Endothelial cell of umbilical vein (primary cell): Measurements from ENCODE around the gene DNAJC30. TPM values are rescaled to one million over a fixed set of nuclear protein-coding genes. Genes with fewer than 3 reads are reported as not detected.

Experiments
- BruUV-seq: library from RNA; stranded (reverse); fragments of 400-500 nt; replicated peaks from 2 replicates; lab custom pipeline; 2021; lab: Mats Ljungman, UMichigan
- CTCF ChIA-PET: fragments of 300-600, 350-600 bp; sonication (Branson Sonifier 250); formaldehyde crosslinking; loops from one replicate; lab custom pipeline; 2021; ENCODE audit warnings: antibody characterized with exemption, inconsistent platforms; lab: Charles Lee
- POLR2A ChIA-PET: fragments of 300-600, 350-600 bp; sonication (Branson Sonifier 250); formaldehyde crosslinking; loops from one replicate; lab custom pipeline; 2021; ENCODE audit warnings: antibody characterized with exemption, inconsistent platforms; lab: Charles Lee
- DNase-seq: peaks from one replicate; pipeline ENCODE4 v3.0.0-alpha.2; 2011; ENCODE audit warnings: low read depth, low spot score
- FAIRE-seq: peaks from 2 replicates; lab custom pipeline; 2011; peaks lifted over from hg19 to GRCh38; lab: Jason Lieb, UNC
- H2AFZ ChIP-seq: 2 replicates; pipeline ENCODE4 v1.6.0; 2012; ENCODE audit warnings: low read depth, low read length, control low read depth, inconsistent platforms
- H3K27ac ChIP-seq: 2 replicates; pipeline ENCODE4 v1.5.1; 2011; ENCODE audit warnings: low read depth, mild to moderate bottlenecking, control low read depth, low read length, moderate library complexity; ENCODE audit not compliant: insufficient read depth
- H3K27me3 ChIP-seq, 2 experiments: 2 replicates each; pipeline versions ENCODE4 v1.6.0 to v1.6.1; 2011; ENCODE audit warnings: low read length in 2 of 2, mixed read lengths in 1 of 2; ENCODE audit not compliant: control insufficient read depth in 2 of 2, insufficient read depth in 2 of 2
- H3K36me3 ChIP-seq, 2 experiments: 2 replicates in 1 of 2; 3 replicates in 1 of 2; pipeline ENCODE4 v1.5.1; 2011; ENCODE audit warnings: low read length in 2 of 2, mild to moderate bottlenecking in 1 of 2, moderate library complexity in 1 of 2; ENCODE audit not compliant: control insufficient read depth in 2 of 2, insufficient read depth in 2 of 2; ENCODE audit errors: extremely low read depth in 1 of 2
- H3K4me1 ChIP-seq: 3 replicates; pipeline ENCODE4 v1.5.1; 2011; ENCODE audit warnings: mild to moderate bottlenecking, low read length; ENCODE audit not compliant: control insufficient read depth, insufficient read depth; ENCODE audit errors: extremely low read depth
- H3K4me2 ChIP-seq: 2 replicates; pipeline ENCODE4 v1.6.1; 2011; ENCODE audit warnings: low read length, control low read depth, mixed read lengths; ENCODE audit not compliant: insufficient read depth
- H3K4me3 ChIP-seq, 3 experiments: fragments of 200-600 bp in 1 of 3; sonication (generic), shearing (Covaris generic) in 1 of 3; replicated peaks in 1 of 3; 2 replicates each; pipeline ENCODE4 v1.5.1; 2011 to 2016; ENCODE audit warnings: control low read depth in 3 of 3, low read length in 3 of 3, mild to moderate bottlenecking in 2 of 3, inconsistent platforms in 1 of 3, low read depth in 1 of 3, moderate library complexity in 1 of 3; ENCODE audit not compliant: insufficient read depth in 1 of 3
- H3K79me2 ChIP-seq: 2 replicates; pipeline ENCODE4 v1.6.0; 2012; ENCODE audit warnings: low read length, inconsistent platforms; ENCODE audit not compliant: control insufficient read depth, insufficient read depth
- H3K9ac ChIP-seq: replicated peaks from 2 replicates; pipeline ENCODE3; 2011; ENCODE audit warnings: low read length, control low read depth; ENCODE audit not compliant: insufficient read depth; ENCODE audit errors: extremely low read depth
- H3K9me1 ChIP-seq: replicated peaks from 3 replicates; pipeline ENCODE4 v1.6.0; 2011; ENCODE audit warnings: mild to moderate bottlenecking, low read length; ENCODE audit not compliant: control insufficient read depth, insufficient read depth; ENCODE audit errors: extremely low read depth
- H3K9me3 ChIP-seq: replicated peaks from 2 replicates; pipeline ENCODE4 v1.5.1; 2012; ENCODE audit warnings: low read length, inconsistent platforms; ENCODE audit not compliant: control insufficient read depth, insufficient read depth
- H4K20me1 ChIP-seq: replicated peaks from 2 replicates; pipeline ENCODE3; 2011; ENCODE audit warnings: mild to moderate bottlenecking, low read length; ENCODE audit not compliant: control insufficient read depth, insufficient read depth; ENCODE audit errors: extremely low read depth
- EZH2 ChIP-seq: IDR thresholded peaks from 2 replicates; pipeline ENCODE4 v1.6.1; 2012; ENCODE audit warnings: borderline replicate concordance, low read depth, mild to moderate bottlenecking, moderate library complexity, low read length, inconsistent platforms; ENCODE audit not compliant: severe bottlenecking
- FOS ChIP-seq: IDR thresholded peaks from 2 replicates; pipeline ENCODE4 v1.6.1; 2011; ENCODE audit warnings: mild to moderate bottlenecking, low read length, moderate library complexity, borderline replicate concordance; ENCODE audit not compliant: insufficient read depth
- GATA2 ChIP-seq: IDR thresholded peaks from 2 replicates; pipeline ENCODE4 v1.7.0; 2011; ENCODE audit warnings: low read depth, mild to moderate bottlenecking, moderate library complexity, mixed read lengths, low read length; ENCODE audit not compliant: insufficient read length, insufficient read depth
- JUN ChIP-seq: IDR thresholded peaks from 2 replicates; pipeline ENCODE4 v1.6.1; 2011; ENCODE audit warnings: borderline replicate concordance, low read depth; ENCODE audit not compliant: insufficient read length, insufficient read depth
- MYC ChIP-seq: IDR thresholded peaks from one replicate; pipeline ENCODE4 v1.6.1; 2011; ENCODE audit warnings: mild to moderate bottlenecking, low read depth, low read length
- POLR2A ChIP-seq: IDR thresholded peaks from 2 replicates; pipeline ENCODE4 v1.6.1; 2012; ENCODE audit warnings: low read depth, mild to moderate bottlenecking, control low read depth, low read length
- POLR2AphosphoS5 ChIP-seq: IDR thresholded peaks from 2 replicates; pipeline ENCODE4 v1.6.1; 2012; ENCODE audit warnings: low read depth, mild to moderate bottlenecking, control low read depth, low read length, moderate library complexity; ENCODE audit not compliant: insufficient read depth
- dilution Hi-C: fragments of 300-500 bp; cut with MboI; formaldehyde crosslinking; loops from one replicate; pipeline ENCODE4 v1.15.0; 2019; ENCODE audit warnings: low sequenced_read_pairs; ENCODE audit not compliant: extremely low pct_ligation_motif_present
- intact Hi-C: fragments of 100-400 bp; cut with micrococcal nuclease; formaldehyde crosslinking; loops from one replicate; pipeline ENCODE4 v1.10.0; 2022
- polyA plus RNA-seq, 4 experiments: library from polyadenylated mRNA; depleted of rRNA in 3 of 4; stranded (reverse) in 3 of 4; unstranded in 1 of 4; fragments of >200 nt; gene quantifications; 2 replicates each; pipeline versions ENCODE4 v1.2.1 to v1.2.3, GENCODE V29; 2011 to 2012; ENCODE audit warnings: missing spikeins in 1 of 4
- total RNA-seq: library from RNA; stranded (reverse); gene quantifications from 2 replicates; pipeline ENCODE4 v1.2.3, GENCODE V29; 2021
- TF ChIP-seq, protein P1 (sequence below), 2 donors: IDR thresholded peaks; 1 replicate in 1 of 2; 2 replicates in 1 of 2; pipeline ENCODE4 v1.5.1; 2011; ENCODE audit warnings: low read length in 2 of 2, mild to moderate bottlenecking in 2 of 2, moderate library complexity in 2 of 2, control low read depth in 1 of 2, inconsistent platforms in 1 of 2, low read depth in 1 of 2; ENCODE audit not compliant: insufficient read depth in 1 of 2; ENCODE audit errors: extremely low read depth in 1 of 2
- TF ChIP-seq, protein P2 (sequence below): IDR thresholded peaks from 2 replicates; pipeline ENCODE4 v1.6.1; 2011; ENCODE audit not compliant: insufficient read depth, insufficient read length

Gene DNAJC30
- total and polyA plus RNA-seq, 2 donors (not counting 3 experiments of a cell fraction or from before 2014, with no cell fraction given): 10.6 to 11.9 TPM

DNA sequence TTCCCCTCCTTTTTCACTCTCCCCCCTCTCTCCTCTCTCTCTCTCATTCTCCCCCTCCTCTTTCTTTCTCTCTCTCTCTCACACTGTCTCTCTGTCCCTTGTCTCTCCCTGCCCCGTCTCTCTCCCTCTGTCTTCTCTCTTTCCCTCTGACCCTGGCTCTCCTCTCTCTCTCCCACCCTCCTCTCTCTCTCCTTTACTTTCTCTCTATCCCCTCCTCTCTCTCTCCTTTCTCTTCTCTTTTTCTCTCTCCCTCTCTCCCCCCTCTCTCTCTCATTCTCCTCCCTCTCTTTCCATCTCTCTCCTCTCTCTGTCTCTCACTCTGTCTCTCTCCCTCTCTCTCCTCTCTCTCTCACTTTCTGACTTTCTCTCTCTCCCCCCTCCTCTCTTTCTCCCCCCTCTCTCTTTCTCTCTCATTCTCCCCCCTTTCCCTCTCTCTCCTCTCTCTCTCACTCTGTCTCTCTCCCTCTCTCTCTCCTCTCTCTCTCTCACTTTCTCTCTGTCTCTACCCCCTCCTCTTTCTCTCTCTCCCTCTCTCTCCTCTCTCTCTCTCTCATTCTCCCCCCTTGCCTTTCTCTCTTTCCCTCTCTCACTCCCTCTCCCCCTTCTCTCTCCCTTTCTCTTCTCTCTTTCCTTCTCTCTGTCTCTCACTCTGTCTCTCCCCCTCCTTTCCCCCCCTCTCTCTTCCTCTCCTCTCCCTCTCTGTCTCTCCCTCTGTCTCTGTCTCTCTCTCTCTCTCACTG, 34.5 kb downstream of the DNAJC30 start:
- no peak for TF ChIP-seq JUN
- TF ChIP-seq MYC: no peak
- no peak for TF ChIP-seq EZH2
- no peak for TF ChIP-seq FOS
- TF ChIP-seq POLR2A: no peak
- no peak for TF ChIP-seq GATA2
- TF ChIP-seq, protein P1, sequence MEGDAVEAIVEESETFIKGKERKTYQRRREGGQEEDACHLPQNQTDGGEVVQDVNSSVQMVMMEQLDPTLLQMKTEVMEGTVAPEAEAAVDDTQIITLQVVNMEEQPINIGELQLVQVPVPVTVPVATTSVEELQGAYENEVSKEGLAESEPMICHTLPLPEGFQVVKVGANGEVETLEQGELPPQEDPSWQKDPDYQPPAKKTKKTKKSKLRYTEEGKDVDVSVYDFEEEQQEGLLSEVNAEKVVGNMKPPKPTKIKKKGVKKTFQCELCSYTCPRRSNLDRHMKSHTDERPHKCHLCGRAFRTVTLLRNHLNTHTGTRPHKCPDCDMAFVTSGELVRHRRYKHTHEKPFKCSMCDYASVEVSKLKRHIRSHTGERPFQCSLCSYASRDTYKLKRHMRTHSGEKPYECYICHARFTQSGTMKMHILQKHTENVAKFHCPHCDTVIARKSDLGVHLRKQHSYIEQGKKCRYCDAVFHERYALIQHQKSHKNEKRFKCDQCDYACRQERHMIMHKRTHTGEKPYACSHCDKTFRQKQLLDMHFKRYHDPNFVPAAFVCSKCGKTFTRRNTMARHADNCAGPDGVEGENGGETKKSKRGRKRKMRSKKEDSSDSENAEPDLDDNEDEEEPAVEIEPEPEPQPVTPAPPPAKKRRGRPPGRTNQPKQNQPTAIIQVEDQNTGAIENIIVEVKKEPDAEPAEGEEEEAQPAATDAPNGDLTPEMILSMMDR (IDR thresholded peaks at IDR 0.05; ENCODE audit: extremely low read depth in 1 of 2, insufficient read depth in 1 of 2, low read depth in 1 of 2, low read length in 2 of 2): no peak
- TF ChIP-seq, protein P2, sequence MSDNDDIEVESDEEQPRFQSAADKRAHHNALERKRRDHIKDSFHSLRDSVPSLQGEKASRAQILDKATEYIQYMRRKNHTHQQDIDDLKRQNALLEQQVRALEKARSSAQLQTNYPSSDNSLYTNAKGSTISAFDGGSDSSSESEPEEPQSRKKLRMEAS: no peak
- TF ChIP-seq POLR2AphosphoS5: no peak
- Histone ChIP-seq H3K36me3 (no peaks in the 10 kb centered on the region), H3K9me3 (no peaks in the 10 kb centered on the region), H3K9ac (no peak overlapping the region), H3K27ac (no peak overlapping the region), H2AFZ (no peak overlapping the region), H3K4me1 (peaks cover 4% of the 10 kb centered on the region), H3K4me2 (no peak overlapping the region), H4K20me1 (no peaks in the 10 kb centered on the region), H3K27me3 (peaks cover 38 to 48% of the 10 kb centered on the region in 2 experiments), H3K4me3 (no peak overlapping the region), H3K79me2 (no peaks in the 10 kb centered on the region), H3K9me1 (no peaks in the 10 kb centered on the region)
- POLR2A ChIA-PET: no interaction called here
- DNase-seq (no peak), FAIRE-seq (no peak)
- intact Hi-C loops (no loop called here), dilution Hi-C loops (no loop called here)
- BruUV-seq: no TSS peak
- CTCF ChIA-PET: interaction anchor here (0.7 kb wide), 1 partner anchor 20 kb away, joined by 3 read pairs; no protein-coding TSS in a partner anchor
